Pancreas (tissue), 10 donors: Measurements from ENCODE around the gene EEF2K. TPM values are rescaled to one million over a fixed set of nuclear protein-coding genes. Genes with fewer than 3 reads are reported as not detected.

ENCODE experiments used
- ATAC-seq, 4 donors: fragments of 200-7000 bp; cut with Tn5 transposase; one replicate each; pipeline versions ENCODE4 v1.8.0 to v1.9.1; 2020; ENCODE audit warnings: mild to moderate bottlenecking in 4 of 4, moderate library complexity in 4 of 4
- DNase-seq, 6 donors: peaks; one replicate each; pipeline ENCODE4 v3.0.0-alpha.2; 2020
- FAIRE-seq: peaks from 2 replicates; lab custom pipeline; 2012; peaks lifted over from hg19 to GRCh38; lab: Jason Lieb, UNC
- H3K27ac ChIP-seq, 4 donors: fragments of 200-600 bp; sonication (generic); 1 replicate in 3 of 4; 2 replicates in 1 of 4; pipeline versions ENCODE4 v1.5.0 to v1.8.0; 2020
- H3K27me3 ChIP-seq, 4 donors: fragments of 200-600 bp; one replicate each; pipeline ENCODE4 v1.8.0; 2021
- H3K36me3 ChIP-seq, 3 donors: fragments of 200-600 bp; sonication (generic) in 1 of 3; one replicate each; pipeline versions ENCODE4 v1.5.0 to v1.8.0; 2020 to 2021
- H3K4me1 ChIP-seq, 3 donors: fragments of 200-600 bp; one replicate each; pipeline ENCODE4 v1.8.0; 2021
- H3K4me3 ChIP-seq, 4 donors: fragments of 200-600 bp; sonication (generic) in 2 of 4; one replicate each; pipeline versions ENCODE4 v1.5.0 to v1.8.0; 2020 to 2021
- H3K9me3 ChIP-seq, 4 donors: fragments of 200-600 bp; one replicate each; pipeline ENCODE4 v1.8.0; 2021
- CTCF ChIP-seq, 4 donors: fragments of 200-600 bp; sonication (generic) in 3 of 4; IDR thresholded peaks; one replicate each; pipeline versions ENCODE4 v1.5.0 to v1.8.0; 2021; ENCODE audit warnings: antibody characterized with exemption in 4 of 4
- WGBS, 2 donors: extraction: QIAGEN DNeasy Blood & Tissue Kit; methylation state at CpG; one replicate each; pipeline ENCODE4 v1.1.7; 2013; 5-methylcytosine and 5-hydroxymethylcytosine counted together
- intact Hi-C, 3 donors: fragments of 100-400 bp; cut with DNase I; formaldehyde crosslinking; loops; one replicate each; pipeline versions ENCODE4 v1.11.1 to v1.14.2; 2022
- polyA plus RNA-seq, 2 donors: library from polyadenylated mRNA; stranded (reverse); fragments of 200-250 nt; gene quantifications; one replicate each; pipeline ENCODE4 v1.2.3, GENCODE V29; 2013
- total RNA-seq, 6 donors: library from RNA; stranded (reverse); fragmentation: NEBNext Ultra II Directional in 4 of 6; extraction: Animal tissue kit (Norgen Biotek cat#: 25700) in 4 of 6; gene quantifications; one replicate each; pipeline versions ENCODE4 v1.2.1 to v1.2.4, GENCODE V29; 2021 to 2023
- donor health status: healthy with polysubstance abuse.
- donor health status: DM: no; HTN: no; CAD: no; lungs with moderate emphysema.
- donor health status: DM: no; HTN: no; CAD: no.
- donor health status: control.
- donor health status: control.
- donor health status: Bipolar disorder and iron deficiency.
- donor health status: DM: yes; HTN: yes; CAD: no.
- donor health status: DM: no; HTN: no; CAD: no.
- donor health status: DM: no; HTN: no; CAD: no.
- donor health status: DM: yes; HTN: yes; CAD: no.

The EEF2K gene
- total and polyA plus RNA-seq, 8 donors, result 6.1 to 21.1 (median 16.5) TPM

GRCh38 chr16:22191532-22192260, 14.4 kb upstream of the EEF2K start:
- Histone ChIP-seq H3K9me3 (no peaks in the 10 kb centered on the region), H3K4me3 (peak overlapping the region; percentile 2 to 43 (median 25)), H3K4me1 (peaks cover 0 to 27% (median 12%) of the 10 kb centered on the region in 3 donors), H3K27me3 (no peaks in the 10 kb centered on the region), H3K36me3 (no peaks in the 10 kb centered on the region), H3K27ac (peak overlapping the region; percentile 72 to 90 (median 87))
- ATAC-seq (no peak), DNase-seq (peak in 1 of 6 donors; percentile 9), FAIRE-seq (no peak)
- TF ChIP-seq CTCF (IDR thresholded peaks at IDR 0.05), result no peak
- intact Hi-C loops, result no loop called here
- WGBS, 2 donors, result 6 to 8% methylated on average over 9 of the region's 9 CpGs

GRCh38 chr16:22192261-22193062, 13.6 kb upstream of the EEF2K start:
- FAIRE-seq (no peak), DNase-seq (peak in 5 of 6 donors; percentile 15 to 79 (median 50)), ATAC-seq (peak in 1 of 4 donors; percentile 5)
- intact Hi-C loops, result no loop called here
- WGBS, 2 donors, result 43 to 44% methylated on average over 16 of the region's 16 CpGs
- Histone ChIP-seq H3K27ac (peak overlapping the region; percentile 72 to 90 (median 87)), H3K4me3 (peak overlapping the region in 1 of 4 donors; percentile 43), H3K4me1 (peaks cover 0 to 27% (median 12%) of the 10 kb centered on the region in 3 donors), H3K9me3 (no peaks in the 10 kb centered on the region), H3K27me3 (no peaks in the 10 kb centered on the region), H3K36me3 (no peaks in the 10 kb centered on the region)
- no peak for TF ChIP-seq CTCF (IDR thresholded peaks at IDR 0.05)

- TF ChIP-seq CTCF (IDR thresholded peaks at IDR 0.05), result no peak
- no peaks in the 10 kb centered on the region for H3K9me3 ChIP-seq
- no peak overlapping the region for H3K4me3 ChIP-seq
- no peaks in the 10 kb centered on the region for H3K36me3 ChIP-seq
- intact Hi-C loops, result no loop called here
- H3K4me1 ChIP-seq, result peaks cover 0 to 27% (median 12%) of the 10 kb centered on the region in 3 donors
- peak overlapping the region in 3 of 4 donors; percentile 72 to 90 (median 88) for H3K27ac ChIP-seq
- DNase-seq (no peak), FAIRE-seq (no peak), ATAC-seq (no peak)
- 86 to 90% methylated on average over 2 of the region's 2 CpGs for WGBS, 2 donors
- no peaks in the 10 kb centered on the region for H3K27me3 ChIP-seq
Measured at GRCh38 chr16:22193063-22193411, 13.0 kb upstream of the EEF2K start.

- H3K27me3 ChIP-seq, result no peaks in the 10 kb centered on the region
- FAIRE-seq, result no peak
- H3K4me3 ChIP-seq, result no peak overlapping the region
- intact Hi-C loops, result loop anchor here in 2 of 3 donors (5.0 kb wide), 1 partner anchor 102 kb away; the partner anchor contains the start of gene POLR3E (in 2 of the 2)
- H3K4me1 ChIP-seq, result peaks cover 0 to 9% (median 0%) of the 10 kb centered on the region in 3 donors
- no peaks in the 10 kb centered on the region for H3K36me3 ChIP-seq
- TF ChIP-seq CTCF (IDR thresholded peaks at IDR 0.05), result no peak
- no peak for DNase-seq
- 66 to 74% methylated on average over 9 of the region's 9 CpGs for WGBS, 2 donors
- no peaks in the 10 kb centered on the region for H3K9me3 ChIP-seq
- peak overlapping the region; percentile 8 to 74 (median 49) for H3K27ac ChIP-seq
- no peak for ATAC-seq
Measured at GRCh38 chr16:22194707-22195444, 11.2 kb upstream of the EEF2K start.
